HG03139 (cell line): ENCODE data around the gene CERCAM.
"Not testable (repeated sequence)": the region's sequence is repeated elsewhere in the genome, so short reads cannot be mapped to it uniquely, and the experiment has no call there.

Experiments used
- ATAC-seq: cut with Tn5 transposase; IDR thresholded peaks from one replicate; pipeline ENCODE4 v1.9.1; 2021; ENCODE audit not compliant: unreplicated experiment

The CERCAM gene

DNA sequence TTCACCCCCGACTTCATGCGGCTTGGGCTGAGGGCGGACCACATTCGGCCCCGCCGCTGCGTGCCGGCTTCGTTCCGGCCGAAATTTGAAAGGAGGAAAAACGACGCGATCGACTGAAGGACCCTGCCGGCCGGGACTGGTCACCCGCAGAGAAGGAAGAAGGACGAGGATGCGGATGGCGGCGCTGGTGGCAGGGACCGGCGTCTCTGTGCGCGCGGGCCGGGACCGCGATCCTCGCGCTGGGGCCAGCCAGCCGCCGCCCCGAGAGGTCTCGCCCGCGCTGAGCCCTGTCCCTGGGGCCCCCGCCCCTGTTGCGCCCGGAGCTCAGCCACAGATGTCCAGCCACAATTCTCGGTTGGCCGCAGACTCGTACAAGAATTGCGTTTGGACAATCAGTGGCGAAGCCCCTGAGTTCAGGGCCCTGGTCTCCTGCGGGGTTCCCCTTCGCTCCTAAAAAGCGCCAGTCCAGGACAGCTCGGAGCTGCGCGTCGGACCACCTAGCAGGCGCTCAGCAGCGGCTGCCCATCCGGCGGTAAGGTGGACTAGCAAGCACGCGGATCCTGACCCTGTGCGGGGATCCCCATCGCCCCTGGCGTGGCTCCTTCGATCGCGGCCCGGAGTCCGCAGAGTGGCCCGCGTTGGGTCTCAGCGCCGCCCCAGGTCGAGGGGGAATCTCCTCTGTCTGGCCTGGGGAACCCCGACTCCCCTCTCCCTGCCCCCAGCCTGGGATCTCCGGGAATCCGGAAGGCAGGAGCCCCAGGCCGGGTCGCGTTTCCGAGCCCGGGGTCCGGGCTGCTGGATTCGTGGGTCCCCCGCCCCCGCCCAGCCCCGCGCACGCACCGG lies 28.1 kb upstream of the CERCAM start:
- no peak for ATAC-seq

DNA sequence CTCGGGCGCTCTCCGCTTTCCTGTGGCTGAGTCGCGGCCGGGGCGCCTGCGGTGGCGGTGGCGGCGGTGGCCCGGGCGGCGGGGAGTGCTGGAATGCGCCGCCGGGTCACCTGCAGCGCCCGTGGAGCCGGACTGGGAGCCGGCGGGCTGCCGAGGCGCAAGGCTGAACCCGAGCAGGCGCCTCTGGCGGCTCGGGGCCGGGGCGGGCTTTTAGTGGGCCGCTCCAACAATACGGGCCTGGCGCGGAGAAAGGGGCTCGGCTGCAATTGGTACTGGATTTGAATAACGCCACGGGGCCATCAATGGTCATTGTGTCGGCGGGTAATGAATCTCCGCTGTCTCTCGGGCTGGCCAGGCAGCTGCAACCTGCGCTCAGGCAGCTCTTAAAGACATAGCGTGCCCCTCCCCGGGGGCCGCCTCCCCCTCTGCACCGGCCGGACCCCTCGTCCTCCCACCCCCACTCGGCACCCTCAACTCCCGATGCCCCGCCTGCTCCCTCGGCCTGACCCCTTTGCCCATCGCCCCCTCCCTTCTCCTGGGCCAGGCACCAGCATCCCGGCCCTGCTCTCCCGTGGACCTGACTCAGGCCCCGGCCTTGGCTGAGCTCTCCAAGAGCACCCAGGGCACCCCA lies 27.4 kb upstream of the CERCAM start:
- ATAC-seq = no peak

DNA sequence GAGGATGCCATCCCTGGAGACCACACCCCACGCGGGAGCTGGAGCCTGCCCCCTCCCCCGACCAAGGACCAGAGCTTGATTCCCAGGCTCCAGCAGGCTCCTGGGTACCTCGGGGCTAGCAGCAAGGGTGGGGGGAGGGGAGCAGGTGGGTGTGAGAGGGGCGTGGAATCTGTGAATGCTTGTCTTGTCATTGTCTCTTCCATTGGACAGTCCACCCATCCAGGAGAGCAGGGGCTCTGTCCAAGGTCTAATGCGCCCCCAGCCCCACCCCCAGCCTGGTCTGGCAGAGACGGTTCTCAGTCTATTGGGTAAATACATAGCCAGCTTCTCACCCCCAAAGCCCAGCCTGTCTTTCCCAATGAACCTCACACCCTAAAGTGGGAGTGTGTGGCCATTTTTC lies 26.7 kb upstream of the CERCAM start:
- no peak for ATAC-seq

DNA sequence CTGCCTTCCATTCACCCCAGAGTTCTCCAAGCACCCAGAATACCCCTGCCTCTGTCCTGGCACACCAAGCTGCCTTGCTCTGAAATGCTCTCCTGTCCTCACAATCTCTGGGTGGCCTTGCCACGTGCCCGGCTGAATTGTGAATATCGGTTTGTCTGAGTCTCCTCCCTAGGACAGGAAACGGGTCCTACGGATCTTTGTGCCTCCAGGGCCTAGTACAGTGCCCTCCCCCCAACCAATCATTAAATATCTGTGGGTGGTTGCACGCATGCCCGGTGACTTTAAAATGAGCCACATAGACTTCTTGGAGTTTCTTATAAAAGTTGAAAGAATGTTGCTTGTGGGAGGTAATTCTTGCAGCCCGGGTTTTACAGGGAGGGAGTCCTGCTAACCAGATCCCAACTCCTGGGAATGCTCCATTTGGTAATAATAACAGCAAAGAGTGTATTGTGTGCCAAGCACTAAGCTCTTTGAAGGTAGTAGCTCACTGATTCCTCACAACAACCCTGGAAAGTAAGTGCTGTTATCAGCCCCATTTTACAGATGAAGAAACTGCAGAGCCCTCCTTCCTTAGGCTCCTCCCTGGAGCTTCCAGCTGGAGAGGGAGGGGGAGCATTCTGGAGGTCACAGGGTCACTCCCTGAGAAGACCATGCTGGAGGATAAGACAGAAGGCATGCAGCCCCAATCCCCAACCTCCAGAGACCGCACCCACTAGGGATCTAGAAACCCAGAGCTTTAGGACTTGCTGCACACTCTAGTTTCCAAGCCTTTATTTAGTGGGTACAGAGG lies 26.1 kb upstream of the CERCAM start:
- no peak for ATAC-seq

DNA sequence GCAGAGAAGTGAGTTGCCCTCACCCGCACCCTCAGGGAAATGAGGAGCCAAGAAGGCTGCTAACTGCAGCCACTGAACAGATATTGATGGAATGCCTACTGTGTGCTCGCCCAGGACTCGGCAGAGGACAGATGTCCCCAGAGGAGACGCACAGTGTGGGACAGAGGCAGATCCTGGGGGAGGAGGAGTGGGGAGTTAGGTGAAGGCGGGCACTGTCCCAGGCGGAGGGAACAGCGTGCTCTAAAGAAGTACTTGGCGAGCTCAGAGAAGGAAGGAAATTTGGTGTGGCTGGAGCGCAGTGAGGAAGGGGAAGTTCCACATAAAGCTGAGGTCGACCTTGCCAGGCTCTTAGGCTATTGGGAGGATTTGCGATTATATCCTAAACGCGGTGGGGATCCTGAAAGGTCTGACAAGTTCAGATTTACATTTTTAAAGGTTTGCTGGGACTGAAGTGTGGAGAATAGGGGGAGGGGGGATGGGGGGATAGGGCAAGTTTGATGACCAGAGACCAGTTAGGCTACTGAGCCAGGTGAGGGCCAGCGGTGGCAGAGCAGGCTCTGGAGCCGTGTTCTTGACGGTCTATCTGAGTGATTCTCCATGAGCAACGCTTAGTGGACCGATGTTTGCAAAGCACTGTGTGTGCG lies 23.6 kb upstream of the CERCAM start:
- ATAC-seq = no peak

DNA sequence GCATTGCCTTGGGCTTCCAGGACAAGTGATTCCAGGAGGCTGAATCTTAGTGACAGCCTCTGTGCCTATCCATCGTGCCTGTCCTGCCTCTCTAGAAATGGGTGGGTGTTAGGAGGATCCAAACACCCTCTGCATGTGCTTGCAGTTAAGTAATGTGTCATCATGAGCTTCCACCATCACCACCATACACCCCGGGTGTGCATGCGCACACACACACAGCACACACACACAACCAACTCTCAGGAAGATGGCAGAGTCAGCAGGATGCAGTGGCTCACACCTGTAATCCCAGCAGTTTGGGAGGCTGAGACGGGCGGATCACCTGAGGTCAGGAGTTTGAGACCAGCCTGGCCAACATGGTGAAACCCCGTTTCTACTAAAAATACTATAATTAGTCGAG lies 22.8 kb upstream of the CERCAM start:
- ATAC-seq = no peak

DNA sequence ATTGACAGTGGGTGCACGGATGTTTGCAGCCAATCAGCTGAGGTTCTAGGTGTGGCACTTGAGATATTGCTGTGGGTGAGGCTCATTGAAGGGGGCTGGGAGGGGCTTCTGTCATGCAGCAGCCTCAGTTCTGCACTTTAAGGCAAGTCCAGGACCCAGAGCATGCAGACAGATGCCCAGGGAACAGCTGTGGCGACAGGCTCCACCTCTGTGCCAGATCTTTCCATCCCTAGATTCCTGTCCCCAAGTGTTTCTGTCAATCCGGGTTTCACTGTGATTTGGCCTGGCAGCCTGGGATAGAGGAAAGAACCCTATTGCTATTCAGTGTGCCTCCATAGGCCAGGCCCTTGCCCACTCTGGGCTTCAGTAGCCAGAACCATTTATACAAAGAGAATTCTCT lies 20.8 kb upstream of the CERCAM start:
- no peak for ATAC-seq

DNA sequence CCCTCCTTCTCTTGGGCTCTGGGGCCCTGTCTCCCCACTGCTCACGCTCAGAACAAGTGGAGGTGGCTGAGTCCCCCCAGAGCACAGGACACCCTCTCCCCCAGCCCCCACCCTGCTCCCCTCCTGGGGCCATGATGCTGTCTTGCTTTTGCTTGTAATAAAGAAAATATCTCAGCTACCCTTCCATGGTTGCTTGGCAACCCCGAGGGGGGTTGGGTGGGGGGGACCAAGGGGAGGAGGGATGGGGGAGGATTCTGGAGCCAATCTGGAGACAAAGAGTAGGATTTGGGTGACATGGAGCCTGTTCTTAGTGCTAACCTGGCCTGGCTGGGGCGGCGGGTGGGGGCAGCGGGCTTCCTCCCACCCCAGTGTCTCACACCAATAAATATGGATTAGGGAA lies 16.1 kb upstream of the CERCAM start:
- ATAC-seq = no peak

DNA sequence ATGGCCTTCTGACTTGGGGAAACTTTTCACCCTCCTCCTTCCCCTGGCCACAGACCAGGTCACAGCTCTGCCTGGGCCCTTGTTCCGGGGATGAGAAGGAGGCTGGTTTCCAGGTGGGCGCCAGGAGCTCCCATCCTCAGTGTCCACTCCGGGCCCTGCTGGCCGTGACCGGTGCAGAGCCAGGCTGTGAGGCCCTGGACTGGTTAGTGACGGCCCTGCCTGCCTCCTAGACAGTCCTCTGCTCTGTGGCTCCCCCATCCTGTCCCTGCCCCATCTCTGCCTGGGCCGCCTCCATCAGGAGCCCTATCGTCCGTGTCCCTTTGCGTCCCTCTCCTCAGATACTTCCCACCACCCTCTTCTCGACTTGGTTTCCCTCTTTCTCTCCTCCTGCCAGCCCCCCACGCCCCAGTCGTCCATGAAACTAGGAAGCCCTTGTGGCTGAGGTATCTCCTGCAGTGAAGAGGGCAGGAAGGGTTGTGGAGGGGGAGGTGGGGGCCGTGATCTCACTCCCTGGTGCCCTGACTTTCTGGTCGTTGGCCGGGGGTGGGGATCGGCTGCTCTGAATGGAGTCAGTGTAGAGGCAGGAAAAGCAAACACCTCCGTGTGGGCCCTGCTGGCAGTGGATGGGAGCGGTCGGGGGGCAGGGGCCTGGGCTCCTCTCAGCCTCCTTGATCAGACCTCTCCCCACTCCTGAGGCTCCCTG lies 15.4 kb upstream of the CERCAM start:
- ATAC-seq = no peak

DNA sequence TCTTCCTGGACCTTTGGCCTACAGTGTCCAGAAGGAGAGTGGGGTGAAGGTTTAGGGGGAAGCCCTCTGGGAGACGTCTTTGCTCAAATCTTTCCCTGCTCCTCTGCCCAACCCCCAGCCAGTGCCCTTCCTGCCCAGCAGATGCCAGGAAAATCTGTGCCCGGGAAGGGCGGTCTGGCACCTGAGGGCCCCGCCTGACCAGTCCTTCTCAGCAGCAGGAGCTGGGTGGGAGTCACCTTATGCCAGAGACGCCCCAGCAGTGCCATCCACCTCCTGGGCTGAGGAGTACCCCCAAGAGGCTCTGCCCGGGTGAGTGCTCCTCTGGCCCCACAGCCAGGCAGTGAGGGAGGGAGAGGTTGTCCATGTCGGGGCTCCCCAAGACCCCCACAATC lies 14.9 kb upstream of the CERCAM start:
- ATAC-seq = no peak

DNA sequence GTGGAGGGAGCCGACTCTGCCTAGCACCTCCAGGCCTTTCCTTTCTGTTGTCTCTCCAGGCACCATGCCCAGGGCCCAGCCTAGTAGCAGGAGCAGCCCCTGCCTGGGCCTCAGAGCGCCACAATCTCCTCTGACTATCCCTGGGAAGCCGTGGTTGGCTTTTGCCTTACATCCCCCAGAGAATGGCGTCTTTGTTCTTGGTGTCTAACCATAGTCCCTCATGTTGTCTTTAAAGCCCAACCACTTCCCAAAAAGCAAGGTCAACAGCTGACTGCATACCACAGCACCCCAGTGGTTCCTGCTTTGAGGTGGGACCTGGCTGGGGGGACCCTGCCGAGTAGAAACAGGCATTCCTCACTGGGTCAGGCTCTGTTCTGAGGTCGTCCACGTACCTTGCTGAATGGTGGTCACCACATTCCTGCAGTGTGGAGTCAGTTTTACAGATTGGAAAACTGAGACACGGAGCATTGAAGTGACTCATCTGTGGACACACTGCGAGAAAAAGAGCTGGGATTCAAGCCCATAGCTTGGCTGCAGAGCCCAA lies 13.7 kb upstream of the CERCAM start:
- no peak for ATAC-seq

DNA sequence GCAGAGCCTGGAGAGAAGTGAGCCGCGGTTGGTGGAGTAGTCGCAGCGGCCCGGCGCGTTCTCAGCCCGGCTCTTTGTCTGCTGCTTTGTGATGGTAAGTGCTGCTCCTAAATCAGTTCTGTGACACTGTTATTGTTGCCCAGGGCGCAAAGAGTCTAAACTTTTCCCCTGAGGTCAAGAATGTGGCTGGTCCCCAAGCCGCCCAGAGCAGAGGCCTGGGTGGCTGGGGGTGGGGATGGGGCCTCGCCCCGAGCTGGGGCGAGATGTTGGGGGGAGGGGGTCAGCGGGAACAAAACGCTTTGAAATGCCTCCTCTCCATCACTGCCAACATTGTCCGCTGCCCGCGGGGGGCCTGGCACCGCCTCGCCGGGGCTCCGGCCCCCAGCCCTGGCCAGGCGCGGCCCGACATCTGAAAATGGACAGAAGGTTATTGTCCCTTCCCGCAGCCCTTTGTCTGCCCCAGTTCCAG lies 11.7 kb upstream of the CERCAM start:
- no peak for ATAC-seq

DNA sequence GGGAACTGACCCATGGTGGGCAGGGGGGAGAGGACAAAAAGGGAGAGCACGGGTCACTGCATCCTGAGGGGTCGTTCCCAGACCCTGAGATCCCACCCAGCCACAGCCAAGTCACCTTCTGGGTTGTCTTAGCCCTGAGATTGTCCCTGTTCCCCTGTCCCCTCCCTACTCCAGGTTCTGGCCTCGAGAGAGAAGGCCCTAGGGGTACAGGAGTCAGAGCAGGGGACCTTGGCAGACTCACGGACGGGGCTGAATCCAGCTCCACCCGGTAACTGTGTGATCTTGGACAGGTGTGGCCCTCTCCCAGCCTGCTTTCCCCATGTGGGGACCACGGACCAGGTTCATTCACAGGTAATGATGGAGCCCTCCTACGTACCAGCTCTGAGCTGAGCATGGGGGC lies 11.2 kb upstream of the CERCAM start:
- no peak for ATAC-seq

DNA sequence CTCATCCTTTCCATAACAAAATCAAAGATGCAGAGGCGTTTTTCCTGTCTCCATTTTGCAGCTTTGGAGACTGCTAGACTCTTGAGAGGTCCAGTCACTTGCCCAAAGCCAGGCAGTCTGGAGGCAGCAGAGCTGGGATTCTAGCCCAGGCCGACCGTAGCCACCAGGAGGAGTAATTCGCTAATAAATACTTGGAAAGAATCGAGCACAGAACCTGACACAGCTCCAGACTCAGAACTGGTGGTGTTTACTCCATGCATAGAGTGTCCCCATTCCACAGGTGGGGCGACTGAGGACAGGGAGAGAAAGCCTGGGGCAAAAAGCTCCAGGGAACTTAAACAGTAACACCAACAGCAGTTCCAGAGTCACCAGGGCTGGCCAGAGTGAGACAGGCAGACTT lies 10.7 kb upstream of the CERCAM start:
- no peak for ATAC-seq

DNA sequence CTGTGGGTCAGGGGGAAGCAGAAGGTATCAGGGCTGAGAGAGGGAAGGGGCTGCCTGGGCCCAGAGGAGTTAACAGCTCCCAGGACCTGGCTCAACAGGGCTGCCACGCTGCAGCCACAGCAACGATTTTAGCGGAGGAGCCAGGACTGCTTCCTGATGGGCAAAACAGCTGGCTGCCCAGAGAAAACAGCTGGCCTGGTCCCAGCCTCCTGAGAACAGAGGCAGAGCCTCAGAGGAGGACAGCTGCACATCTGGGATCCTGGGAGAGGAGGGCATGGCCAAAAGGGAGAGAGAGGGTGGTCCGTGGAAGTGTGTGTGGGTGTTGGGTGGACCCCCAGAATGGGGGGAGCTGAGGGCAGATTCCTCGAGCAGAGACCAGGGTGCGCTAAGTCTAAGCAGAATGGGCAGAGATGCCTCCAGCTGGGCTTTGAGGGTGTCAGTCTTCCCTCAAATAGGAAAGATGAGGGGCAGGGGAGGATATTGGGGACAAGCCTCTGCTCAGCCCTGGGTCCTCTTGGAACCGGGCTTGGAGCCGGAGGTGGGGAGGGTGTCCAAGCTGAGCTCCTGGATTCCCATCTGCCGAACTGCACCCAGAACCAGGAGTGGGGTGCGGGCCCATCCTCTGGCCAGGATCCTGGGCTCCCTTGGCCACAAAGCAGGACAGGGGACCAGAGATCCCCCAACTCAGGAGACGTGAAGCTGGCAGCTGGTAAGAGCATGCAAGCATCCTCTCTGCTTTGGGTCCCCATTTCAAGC lies 9.1 kb upstream of the CERCAM start:
- no peak for ATAC-seq

DNA sequence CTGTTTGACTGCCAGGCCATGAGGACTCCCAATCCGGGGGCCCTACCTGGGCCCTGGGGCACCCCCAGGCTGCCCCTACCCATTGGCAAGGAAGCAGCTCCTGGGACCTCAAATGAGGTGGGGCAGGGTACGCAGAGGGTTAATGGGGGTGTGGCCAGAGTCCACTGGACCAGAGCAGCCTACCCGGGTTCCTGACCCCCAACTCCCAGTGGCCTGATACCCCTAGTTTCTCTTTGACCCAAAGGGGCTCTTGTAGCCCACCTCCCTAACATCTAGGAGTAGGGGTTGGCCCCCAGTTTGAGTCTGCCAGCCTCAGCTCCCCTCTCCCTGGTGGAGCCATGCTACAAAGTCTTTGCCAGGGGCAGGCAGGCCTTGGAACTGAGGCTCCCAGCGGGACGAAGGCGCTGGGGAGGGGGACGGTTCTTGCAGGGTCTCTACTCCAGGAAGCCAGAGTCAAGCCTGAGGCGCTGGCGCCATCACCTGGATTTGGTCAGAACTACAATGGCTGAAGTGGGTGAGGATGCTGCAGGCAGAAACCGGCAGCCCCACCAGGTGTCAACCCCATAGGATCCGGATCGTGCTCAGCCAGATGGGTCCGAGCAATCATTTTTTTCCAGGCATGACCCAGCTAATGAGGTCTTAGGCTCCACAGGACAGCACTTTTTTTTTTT lies 8.4 kb upstream of the CERCAM start:
- ATAC-seq = no peak

DNA sequence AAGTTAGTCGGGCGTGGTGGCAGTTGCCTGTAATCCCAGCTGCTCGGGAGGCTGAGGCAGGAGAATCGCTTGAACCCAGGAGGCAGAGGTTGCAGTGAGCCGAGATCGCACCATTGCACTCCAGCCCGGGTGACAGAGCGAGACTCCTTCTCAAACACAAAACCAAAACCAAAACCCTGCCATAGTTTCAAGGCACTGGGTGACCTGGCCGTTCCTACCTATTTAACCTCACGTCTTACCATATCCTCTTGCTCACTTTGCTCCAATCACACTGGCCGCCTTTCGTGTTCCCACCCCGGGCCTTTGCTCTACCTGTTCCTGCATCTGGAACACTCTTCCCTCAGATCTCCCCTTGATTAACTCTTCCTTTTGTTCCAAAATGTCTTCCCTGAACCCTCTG lies 6.9 kb upstream of the CERCAM start:
- not testable (repeated sequence) for ATAC-seq

DNA sequence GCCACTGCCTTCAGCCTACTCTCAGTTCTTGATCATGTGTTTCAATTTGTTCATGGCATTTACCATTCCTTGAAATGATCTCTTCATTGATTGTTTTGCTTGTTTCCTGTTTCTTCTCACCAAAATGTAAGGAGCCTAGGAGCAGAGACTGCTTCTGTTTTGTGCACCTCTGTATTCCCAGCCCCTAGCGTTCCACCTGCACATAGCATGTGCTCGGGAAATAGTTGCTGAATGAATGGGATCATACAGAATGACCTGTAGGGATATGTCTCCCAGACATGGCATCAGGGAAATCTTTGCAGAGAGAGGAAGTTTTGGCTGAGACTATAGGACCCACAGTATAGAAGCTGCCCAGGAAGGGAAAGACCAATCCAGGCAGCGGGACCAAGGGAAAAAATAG lies 6.2 kb upstream of the CERCAM start:
- ATAC-seq = no peak

DNA sequence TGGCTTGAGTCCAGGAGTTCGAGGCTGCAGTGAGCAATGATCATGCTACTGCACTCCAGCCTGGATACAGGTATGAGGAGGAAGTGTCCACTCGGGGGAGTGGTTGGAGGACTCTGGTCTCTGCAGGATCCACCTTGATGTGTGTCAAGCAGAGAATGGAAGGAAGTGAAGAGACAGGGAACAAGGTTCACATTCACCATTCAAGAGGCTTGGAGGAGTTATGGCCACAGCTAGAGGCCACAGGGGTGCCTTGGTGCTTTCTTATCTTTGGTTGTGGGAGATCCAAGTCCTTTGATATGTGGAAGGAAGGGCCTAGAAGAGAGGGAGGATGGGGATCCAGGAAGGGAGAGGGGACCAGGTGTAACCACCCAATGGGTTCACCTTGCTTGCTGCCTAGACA lies 5.4 kb upstream of the CERCAM start:
- ATAC-seq = no peak
